Measurements from ENCODE around the gene TMEM31. TPM values are rescaled to one million over a fixed set of nuclear protein-coding genes. Genes with fewer than 3 reads are reported as not detected.

Gene TMEM31
- polyA plus RNA-seq, 4 donors, result 0.57 to 1.4 (median 1.2) TPM

Other genes starting within 250 kb of the TMEM31 start
- 1 to 10 TPM; 1.9 to 4.8 (median 3.5) TPM for gene RAB40A, start 191.4 kb upstream of the TMEM31 start, polyA plus RNA-seq (ENCODE audit: insufficient read length in 4 of 4)
- 100 to 1,000 TPM; 153 to 204 (median 173) TPM for gene TCEAL4, start 125.4 kb upstream of the TMEM31 start, polyA plus RNA-seq (ENCODE audit: insufficient read length in 4 of 4)
- gene TCEAL3, start 102.9 kb upstream of the TMEM31 start, polyA plus RNA-seq (ENCODE audit: insufficient read length in 4 of 4), result 10 to 100 TPM; 36.2 to 39.2 (median 37.3) TPM
- 10 to 100 TPM; 26.3 to 34.0 (median 30.3) TPM for gene TCEAL1, start 81.9 kb upstream of the TMEM31 start, polyA plus RNA-seq (ENCODE audit: insufficient read length in 4 of 4)
- gene MORF4L2, start 24.2 kb upstream of the TMEM31 start, polyA plus RNA-seq (ENCODE audit: insufficient read length in 4 of 4), result 100 to 1,000 TPM; 280 to 343 (median 320) TPM
- 10 to 100 TPM in 1 of 4 donors, 1 to 10 TPM in 3; 5.0 to 11.8 (median 7.4) TPM for gene PLP1, start 65.9 kb downstream of the TMEM31 start, polyA plus RNA-seq (ENCODE audit: insufficient read length in 4 of 4)
- gene RAB9B, start 121.3 kb downstream of the TMEM31 start, polyA plus RNA-seq (ENCODE audit: insufficient read length in 4 of 4), result 1 to 10 TPM; 2.4 to 2.9 (median 2.6) TPM